C4-2B (cell line): Measurements from ENCODE around the gene WDR27.

Experiments
- ZFX ChIP-seq: fragments of 450-650 bp; IDR thresholded peaks from 2 replicates; pipeline ENCODE4 v1.6.1; 2017
- TF ChIP-seq, protein P1 (sequence below): fragments of 450-650 bp; conservative IDR thresholded peaks from 2 replicates; pipeline ENCODE4 v1.5.1; 2017; ENCODE audit warnings: mild to moderate bottlenecking

DNA sequence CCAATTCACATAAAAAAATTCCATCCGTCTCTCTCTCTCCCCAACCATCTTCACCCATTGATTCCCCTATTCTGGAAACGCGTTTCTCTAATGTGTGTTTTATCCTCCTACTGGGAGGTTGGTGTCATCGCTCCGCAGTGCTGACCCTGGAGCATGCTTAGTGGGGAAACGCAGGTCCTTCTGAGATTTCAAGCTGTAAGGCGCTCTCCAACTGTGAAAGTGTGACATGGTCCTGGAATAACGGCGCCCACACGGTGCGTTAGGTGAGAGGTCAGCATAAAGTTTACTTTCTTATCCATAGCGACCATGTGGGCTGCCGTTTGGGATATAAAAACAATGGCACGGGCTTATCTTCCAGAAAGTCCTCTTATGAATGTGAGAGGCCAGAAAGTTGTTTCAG lies 123.9 kb downstream of the WDR27 start:
- TF ChIP-seq, protein P1, sequence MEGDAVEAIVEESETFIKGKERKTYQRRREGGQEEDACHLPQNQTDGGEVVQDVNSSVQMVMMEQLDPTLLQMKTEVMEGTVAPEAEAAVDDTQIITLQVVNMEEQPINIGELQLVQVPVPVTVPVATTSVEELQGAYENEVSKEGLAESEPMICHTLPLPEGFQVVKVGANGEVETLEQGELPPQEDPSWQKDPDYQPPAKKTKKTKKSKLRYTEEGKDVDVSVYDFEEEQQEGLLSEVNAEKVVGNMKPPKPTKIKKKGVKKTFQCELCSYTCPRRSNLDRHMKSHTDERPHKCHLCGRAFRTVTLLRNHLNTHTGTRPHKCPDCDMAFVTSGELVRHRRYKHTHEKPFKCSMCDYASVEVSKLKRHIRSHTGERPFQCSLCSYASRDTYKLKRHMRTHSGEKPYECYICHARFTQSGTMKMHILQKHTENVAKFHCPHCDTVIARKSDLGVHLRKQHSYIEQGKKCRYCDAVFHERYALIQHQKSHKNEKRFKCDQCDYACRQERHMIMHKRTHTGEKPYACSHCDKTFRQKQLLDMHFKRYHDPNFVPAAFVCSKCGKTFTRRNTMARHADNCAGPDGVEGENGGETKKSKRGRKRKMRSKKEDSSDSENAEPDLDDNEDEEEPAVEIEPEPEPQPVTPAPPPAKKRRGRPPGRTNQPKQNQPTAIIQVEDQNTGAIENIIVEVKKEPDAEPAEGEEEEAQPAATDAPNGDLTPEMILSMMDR = no peak
- TF ChIP-seq ZFX = no peak
